ELR (cell line): Measurements from ENCODE around the gene SLA2.
A peak's percentile ranks its signal among the peaks of the same experiment; 100 is the strongest.
"Not testable (repeated sequence)": the region's sequence is repeated elsewhere in the genome, so short reads cannot be mapped to it uniquely, and the experiment has no call there.

ENCODE experiments used
- DNase-seq: peaks from one replicate; pipeline ENCODE4 v3.0.0-alpha.2; 2015; ENCODE audit warnings: low read depth

The SLA2 gene

DNA sequence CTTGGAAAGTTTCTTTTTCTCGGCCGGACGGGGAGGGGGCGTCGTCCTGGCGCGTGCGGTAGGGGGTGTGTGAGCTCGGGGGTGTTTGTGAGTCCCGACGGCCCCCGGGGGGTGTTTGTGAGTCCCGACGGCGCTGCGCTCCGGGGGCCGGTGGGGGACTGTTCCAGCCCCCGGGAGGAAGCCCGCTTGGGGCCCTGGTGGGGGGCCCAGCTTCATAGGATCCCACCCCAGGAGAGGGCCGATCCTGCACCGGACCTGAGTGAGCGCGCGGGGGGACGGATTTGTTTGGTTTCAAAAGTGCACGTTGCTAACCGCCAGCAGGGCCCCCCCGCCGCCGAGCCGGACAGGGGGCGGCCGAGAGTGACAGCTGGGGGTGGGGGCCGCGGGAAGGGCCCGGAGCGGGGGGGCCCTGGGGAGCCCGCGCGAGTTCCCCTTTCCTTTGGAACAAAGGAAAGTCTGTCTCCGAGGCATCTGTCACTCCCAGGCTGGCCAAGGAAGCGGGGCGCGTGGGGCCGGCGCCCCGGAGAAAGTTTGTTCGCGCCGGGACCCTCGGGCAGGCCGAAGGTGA, 72.1 kb downstream of the SLA2 start:
- DNase-seq, result peak; percentile 41

GRCh38 chr20:36573103-36573797, 72.7 kb downstream of the SLA2 start, which contains the start of gene TGIF2:
TSS of gene TGIF2 (plus strand) at chr20:36573597. CDS start at chr20:36578775, 5,178 bp downstream.
- DNase-seq, result peak; percentile 94

DNA sequence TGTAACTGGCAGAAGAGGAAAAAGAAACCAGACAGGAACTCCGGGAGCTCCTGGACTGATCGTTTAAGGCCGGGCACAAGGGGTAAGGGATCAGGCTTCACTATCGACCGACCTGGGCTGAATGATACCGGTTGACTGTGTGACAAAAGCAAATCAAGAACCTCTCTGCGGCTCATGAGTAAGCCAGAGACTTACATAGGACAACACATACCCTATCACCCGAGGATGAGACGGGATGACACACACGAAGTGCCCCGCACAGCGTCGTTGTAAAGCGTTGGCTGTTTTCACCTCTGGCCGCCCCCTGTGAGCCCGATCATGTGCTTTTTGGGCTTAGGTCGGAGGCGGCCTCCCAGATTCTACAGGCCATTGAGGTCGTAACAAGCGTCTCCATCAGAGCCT, 73.3 kb downstream of the SLA2 start:
- peak; percentile 79 for DNase-seq

DNA sequence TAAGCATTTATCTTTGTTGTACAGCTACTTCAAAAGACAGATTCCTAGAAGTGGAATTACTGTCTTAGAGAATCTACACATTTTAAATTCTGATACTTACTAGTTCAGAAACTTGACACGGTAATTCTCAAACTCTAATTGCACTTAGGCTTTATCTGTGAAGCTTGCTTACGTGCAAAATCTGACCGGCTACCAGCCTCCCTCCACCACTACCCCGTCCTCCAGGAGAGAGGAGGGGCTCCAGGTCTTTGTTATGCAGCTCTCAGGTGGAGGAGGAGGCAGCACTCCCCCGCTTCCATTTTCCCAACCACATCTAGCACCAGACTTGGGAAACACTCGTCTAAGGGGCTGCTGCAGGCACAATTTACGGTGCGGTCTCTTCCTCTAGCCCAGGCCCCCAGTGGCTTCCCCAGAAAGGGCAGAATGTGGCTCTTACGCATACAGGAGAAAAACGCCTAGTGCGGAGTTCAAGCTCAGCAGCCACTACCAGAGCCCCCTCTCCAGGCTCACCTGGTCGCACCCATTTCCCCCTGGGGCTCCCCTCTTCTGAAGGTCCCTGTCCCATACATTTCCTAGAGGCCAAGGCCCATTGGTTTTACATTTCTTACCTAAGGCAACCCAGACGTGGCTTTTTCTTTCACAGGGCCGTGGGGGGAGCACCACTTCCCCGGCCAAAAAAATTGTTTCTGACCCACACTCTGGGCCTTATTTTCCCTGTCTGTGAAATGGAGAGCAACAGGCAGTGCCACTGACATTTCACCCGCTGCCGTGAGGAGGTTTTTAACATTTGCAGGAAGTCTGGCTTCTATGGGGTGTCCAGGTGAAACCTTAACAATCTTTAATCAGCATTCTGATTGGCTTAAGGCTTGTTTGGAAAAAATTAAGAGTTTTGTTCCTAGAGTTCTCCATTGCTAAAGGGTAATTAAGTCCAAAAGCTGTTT, 74.2 kb downstream of the SLA2 start:
- DNase-seq, result no peak

GRCh38 chr20:36569847-36570429, 76.1 kb downstream of the SLA2 start:
- DNase-seq, result peak; percentile 69

GRCh38 chr20:36565520-36565919, 80.5 kb downstream of the SLA2 start:
- no peak for DNase-seq

- DNase-seq, result not testable (repeated sequence)
Observed at GRCh38 chr20:36564726-36565121, 81.3 kb downstream of the SLA2 start.

DNA sequence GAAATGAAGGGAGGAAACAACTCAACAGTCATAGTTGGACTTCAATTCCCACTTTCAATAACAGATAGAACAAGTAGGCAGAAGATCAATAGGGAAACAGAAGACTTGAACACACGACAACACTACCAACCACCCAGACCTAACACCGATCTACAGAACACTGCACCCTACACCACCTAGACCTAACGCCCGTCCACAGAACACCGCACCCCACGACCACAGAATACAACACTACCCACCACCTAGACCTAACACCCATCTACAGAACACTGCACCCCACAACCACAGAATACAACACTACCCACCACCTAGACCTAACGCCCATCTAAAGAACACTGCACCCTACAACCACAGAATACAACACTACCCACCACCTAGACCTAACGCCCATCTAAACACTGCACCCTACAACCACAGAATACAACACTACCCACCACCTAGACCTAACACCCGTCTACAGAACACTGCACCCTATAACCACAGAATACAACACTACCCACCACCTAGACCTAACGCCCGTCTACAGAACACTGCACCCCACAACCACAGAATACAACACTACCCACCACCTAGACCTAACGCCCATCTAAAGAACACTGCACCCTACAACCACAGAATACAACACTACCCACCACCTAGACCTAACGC, 81.8 kb downstream of the SLA2 start:
- DNase-seq, result not testable (repeated sequence)

GRCh38 chr20:36563374-36563773, 82.6 kb downstream of the SLA2 start:
- no peak for DNase-seq

DNA sequence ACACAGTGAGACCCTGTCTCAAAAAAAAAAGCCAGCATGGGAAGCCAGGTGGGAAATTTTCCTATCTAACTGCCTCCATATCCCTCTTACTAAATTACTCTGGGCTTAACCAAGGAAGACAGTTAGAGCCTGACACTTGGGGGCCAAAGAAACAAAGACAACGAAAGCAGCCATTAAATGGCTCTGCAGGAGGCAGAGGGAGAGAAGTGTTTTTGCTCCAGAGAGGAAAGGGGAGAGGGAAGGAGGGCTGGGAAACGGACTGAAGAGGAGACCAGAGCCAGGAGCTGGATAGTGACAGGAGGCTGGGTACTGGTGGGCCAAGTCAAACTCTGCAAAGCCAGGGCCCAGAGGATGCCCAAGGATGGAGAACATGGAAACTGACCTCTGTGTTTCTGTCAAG, 83.3 kb downstream of the SLA2 start:
- no peak for DNase-seq
